ENCODE data around the gene WAC.

DNA sequence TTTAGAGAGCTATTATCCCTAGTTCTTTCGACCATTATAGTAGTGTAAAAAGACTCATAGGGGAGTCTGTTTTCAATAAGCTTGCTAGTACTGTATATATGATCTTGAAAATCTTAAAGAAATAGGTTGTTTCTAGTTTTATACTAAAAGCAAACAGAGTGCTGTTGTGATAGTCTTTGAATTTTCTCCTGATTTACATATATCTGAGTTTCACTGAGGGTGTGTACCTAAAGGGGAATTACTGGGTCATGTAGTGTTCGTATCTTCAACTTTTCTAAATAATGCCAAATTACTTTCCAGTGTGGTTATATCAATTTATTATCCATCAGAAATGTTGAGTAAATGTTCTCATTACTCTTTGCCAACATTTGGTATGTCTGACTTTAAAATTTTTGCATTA lies 73.7 kb downstream of the WAC start:
- TF ChIP-seq, protein P1, sequence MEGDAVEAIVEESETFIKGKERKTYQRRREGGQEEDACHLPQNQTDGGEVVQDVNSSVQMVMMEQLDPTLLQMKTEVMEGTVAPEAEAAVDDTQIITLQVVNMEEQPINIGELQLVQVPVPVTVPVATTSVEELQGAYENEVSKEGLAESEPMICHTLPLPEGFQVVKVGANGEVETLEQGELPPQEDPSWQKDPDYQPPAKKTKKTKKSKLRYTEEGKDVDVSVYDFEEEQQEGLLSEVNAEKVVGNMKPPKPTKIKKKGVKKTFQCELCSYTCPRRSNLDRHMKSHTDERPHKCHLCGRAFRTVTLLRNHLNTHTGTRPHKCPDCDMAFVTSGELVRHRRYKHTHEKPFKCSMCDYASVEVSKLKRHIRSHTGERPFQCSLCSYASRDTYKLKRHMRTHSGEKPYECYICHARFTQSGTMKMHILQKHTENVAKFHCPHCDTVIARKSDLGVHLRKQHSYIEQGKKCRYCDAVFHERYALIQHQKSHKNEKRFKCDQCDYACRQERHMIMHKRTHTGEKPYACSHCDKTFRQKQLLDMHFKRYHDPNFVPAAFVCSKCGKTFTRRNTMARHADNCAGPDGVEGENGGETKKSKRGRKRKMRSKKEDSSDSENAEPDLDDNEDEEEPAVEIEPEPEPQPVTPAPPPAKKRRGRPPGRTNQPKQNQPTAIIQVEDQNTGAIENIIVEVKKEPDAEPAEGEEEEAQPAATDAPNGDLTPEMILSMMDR (IDR thresholded peaks at IDR 0.05 in 4 of 5, conservative IDR thresholded peaks at IDR 0.05 in 1 of 5) = no peak
- TF ChIP-seq POLR2A (IDR thresholded peaks at IDR 0.05) = no peak

All from gastrocnemius medialis (tissue), 4 donors.